ENCODE results near the gene OCLN. TPM values are rescaled to one million over a fixed set of nuclear protein-coding genes. Genes with fewer than 3 reads are reported as not detected.
"Not testable (repeated sequence)": the region's sequence is repeated elsewhere in the genome, so short reads cannot be mapped to it uniquely, and the experiment has no call there.

The OCLN gene
- total and polyA plus RNA-seq, 9 of the 15 experiments (the other 6 are each of a cell fraction or from before 2014, with no cell fraction given): 0.05 to 0.29 (median 0.15) TPM

DNA sequence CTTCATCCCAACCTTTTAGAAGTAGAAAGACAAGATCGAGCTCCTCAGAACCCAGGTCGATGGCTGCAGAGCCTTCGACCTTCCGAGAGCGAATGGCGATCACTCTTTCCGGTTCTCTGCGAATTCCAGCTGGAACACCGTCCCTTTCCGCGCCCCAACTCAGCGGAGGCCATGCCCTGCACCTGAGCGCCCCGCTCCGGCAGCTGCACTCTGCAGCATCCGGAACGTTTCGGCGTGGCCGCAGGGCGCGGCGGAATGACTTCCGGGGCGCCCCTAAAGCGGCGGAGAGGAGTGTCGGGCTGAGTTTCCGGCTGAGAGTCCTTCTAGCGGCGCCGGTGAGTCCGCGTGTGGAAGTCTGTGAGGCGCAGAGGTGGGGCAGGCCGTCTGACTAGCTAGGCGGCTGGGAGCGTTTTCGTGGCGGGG lies 67.3 kb downstream of the OCLN start, which contains the start of gene GTF2H2C (continued):
- TF ChIP-seq, protein P1, sequence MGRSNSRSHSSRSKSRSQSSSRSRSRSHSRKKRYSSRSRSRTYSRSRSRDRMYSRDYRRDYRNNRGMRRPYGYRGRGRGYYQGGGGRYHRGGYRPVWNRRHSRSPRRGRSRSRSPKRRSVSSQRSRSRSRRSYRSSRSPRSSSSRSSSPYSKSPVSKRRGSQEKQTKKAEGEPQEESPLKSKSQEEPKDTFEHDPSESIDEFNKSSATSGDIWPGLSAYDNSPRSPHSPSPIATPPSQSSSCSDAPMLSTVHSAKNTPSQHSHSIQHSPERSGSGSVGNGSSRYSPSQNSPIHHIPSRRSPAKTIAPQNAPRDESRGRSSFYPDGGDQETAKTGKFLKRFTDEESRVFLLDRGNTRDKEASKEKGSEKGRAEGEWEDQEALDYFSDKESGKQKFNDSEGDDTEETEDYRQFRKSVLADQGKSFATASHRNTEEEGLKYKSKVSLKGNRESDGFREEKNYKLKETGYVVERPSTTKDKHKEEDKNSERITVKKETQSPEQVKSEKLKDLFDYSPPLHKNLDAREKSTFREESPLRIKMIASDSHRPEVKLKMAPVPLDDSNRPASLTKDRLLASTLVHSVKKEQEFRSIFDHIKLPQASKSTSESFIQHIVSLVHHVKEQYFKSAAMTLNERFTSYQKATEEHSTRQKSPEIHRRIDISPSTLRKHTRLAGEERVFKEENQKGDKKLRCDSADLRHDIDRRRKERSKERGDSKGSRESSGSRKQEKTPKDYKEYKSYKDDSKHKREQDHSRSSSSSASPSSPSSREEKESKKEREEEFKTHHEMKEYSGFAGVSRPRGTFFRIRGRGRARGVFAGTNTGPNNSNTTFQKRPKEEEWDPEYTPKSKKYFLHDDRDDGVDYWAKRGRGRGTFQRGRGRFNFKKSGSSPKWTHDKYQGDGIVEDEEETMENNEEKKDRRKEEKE (IDR thresholded peaks at IDR 0.05; ENCODE audit: borderline replicate concordance in 1 of 2, control insufficient read depth in 1 of 2, low read depth in 2 of 2, low read length in 1 of 2): peak in 1 of 2 experiments; percentile 76; a peak in 1 of 4 replicates
- peak; percentile 32 for TF ChIP-seq KDM5B (IDR thresholded peaks at IDR 0.05; ENCODE audit: insufficient replicate concordance, low read depth, low read length)

DNA sequence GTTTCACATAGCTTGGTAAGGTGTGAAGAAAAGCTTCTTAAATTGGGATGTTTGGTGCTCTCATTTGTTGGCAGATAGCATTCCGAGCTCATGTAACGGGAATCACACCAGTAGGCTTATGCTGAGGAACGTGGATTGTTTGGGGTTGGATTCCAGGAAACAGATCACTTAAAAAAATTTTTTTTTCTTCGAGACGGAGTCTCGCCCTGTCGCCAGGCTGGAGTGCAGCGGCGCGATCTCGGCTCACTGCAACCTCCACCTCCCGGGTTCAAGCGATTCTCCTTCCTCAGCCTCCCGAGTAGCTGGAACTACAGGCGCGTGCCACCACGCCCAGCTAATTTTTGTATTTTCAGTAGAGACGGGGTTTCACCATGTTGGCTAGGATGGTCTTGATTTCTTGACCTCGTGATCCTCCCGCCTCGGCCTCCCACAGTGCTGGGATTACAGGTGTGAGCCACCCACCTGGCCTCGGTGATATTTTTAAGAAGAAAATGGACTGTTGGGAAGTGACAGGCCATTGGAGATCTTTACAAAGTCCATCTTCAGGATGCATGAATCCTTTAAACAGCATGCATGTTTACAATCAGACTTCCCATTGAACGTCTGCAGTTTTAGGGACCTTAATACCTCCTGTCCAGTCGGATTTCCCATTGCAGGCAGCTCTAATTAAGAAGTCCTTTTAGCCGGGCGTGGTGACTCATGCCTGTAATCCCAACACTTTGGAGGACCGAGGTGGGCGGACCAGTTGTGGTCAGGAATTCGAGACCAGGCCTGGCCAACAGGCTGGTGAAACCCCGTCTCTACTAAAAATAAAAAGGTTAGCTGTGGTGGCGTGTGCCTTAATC lies 68.2 kb downstream of the OCLN start:
- H3K9me3 ChIP-seq (replicated peaks; ENCODE audit: control insufficient read depth, insufficient read depth, low read depth, low read length); POLR2A ChIA-PET; H3K27me3 ChIP-seq (ENCODE audit: control insufficient read depth in 2 of 2, insufficient read depth in 2 of 2, low read length in 2 of 2); H4K20me1 ChIP-seq (replicated peaks; ENCODE audit: control insufficient read depth, insufficient read depth, low read length); CTCF ChIA-PET (ENCODE audit: low intra/inter-chr PET ratio); H3K27ac ChIP-seq (ENCODE audit: extremely low read depth, low read depth, low read length); intact Hi-C loops (cut with micrococcal nuclease); FAIRE-seq; H3K36me3 ChIP-seq (ENCODE audit: control insufficient read depth, insufficient read depth, low read length); in situ Hi-C loops (cut with MboI); H3K79me2 ChIP-seq (ENCODE audit: control insufficient read depth, insufficient read depth, low read length); BruUV-seq (replicated peaks); H2AFZ ChIP-seq (ENCODE audit: low read depth, low read length); H3K9me1 ChIP-seq (ENCODE audit: control insufficient read depth, insufficient read depth, low read length); H3K4me1 ChIP-seq (replicated peaks in 1 of 2; ENCODE audit: control insufficient read depth in 2 of 2, insufficient read depth in 2 of 2, low read length in 2 of 2): not testable (repeated sequence)
- Histone ChIP-seq H3K9ac (ENCODE audit: insufficient read depth in 1 of 2, low read depth in 2 of 2, low read length in 2 of 2) (peak overlapping the region in 1 of 2 experiments; percentile 49; a peak in 2 of 4 replicates), H3K4me3 (peak overlapping the region; percentile 40), H3K4me2 (ENCODE audit: insufficient read depth, low read length) (peak overlapping the region; percentile 66)
- DNase-seq (ENCODE audit: extremely low read depth in 1 of 4, low spot score in 3 of 4) (peak in 1 of 4 experiments; percentile 6), ATAC-seq (peak; percentile 19; the same call in 2 of the 3 replicates)
- WGBS (ENCODE audit: insufficient coverage, low coverage, missing lambda C conversion rate): under 1% methylated on average over 14 of the region's 31 CpGs

DNA sequence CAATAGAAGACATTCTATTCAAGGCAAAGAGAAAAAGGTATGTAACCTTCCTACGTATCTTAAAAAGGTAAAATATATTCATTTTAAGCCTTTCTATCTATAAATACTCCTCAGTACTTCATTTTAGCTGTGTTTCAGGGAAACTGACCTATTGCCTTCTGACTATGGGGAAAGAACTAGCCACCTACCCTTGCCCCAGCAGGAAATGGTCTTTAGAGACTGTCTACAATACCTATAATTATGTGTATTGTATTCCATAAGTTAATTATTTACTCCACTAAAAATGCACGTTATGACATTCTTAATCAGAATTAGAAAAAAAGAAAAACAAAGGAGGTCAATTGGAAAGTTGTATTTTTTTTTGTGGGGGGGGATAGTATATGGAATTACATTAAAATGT lies 73.6 kb downstream of the OCLN start:
- H3K27ac ChIP-seq (ENCODE audit: extremely low read depth, low read depth, low read length); POLR2A ChIA-PET; H2AFZ ChIP-seq (ENCODE audit: low read depth, low read length); FAIRE-seq; H3K4me2 ChIP-seq (ENCODE audit: insufficient read depth, low read length); intact Hi-C loops (cut with micrococcal nuclease); in situ Hi-C loops (cut with MboI); H3K9me3 ChIP-seq (replicated peaks; ENCODE audit: control insufficient read depth, insufficient read depth, low read depth, low read length); ATAC-seq; H3K36me3 ChIP-seq (ENCODE audit: control insufficient read depth, insufficient read depth, low read length); H3K4me1 ChIP-seq (replicated peaks in 1 of 2; ENCODE audit: control insufficient read depth in 2 of 2, insufficient read depth in 2 of 2, low read length in 2 of 2); DNase-seq (ENCODE audit: extremely low read depth in 1 of 4, low spot score in 3 of 4); H3K4me3 ChIP-seq; H3K79me2 ChIP-seq (ENCODE audit: control insufficient read depth, insufficient read depth, low read length); BruUV-seq (replicated peaks); H4K20me1 ChIP-seq (replicated peaks; ENCODE audit: control insufficient read depth, insufficient read depth, low read length); H3K9ac ChIP-seq (ENCODE audit: insufficient read depth in 1 of 2, low read depth in 2 of 2, low read length in 2 of 2); CTCF ChIA-PET (ENCODE audit: low intra/inter-chr PET ratio); H3K27me3 ChIP-seq (ENCODE audit: control insufficient read depth in 2 of 2, insufficient read depth in 2 of 2, low read length in 2 of 2); H3K9me1 ChIP-seq (ENCODE audit: control insufficient read depth, insufficient read depth, low read length): not testable (repeated sequence)
- 100% methylated on average over 1 of the region's 2 CpGs for WGBS (ENCODE audit: insufficient coverage, low coverage, missing lambda C conversion rate)

Data from K562 (cell line).